Smooth muscle cell (in vitro differentiated cells): ENCODE measurements around the gene CNIH2. TPM values are rescaled to one million over a fixed set of nuclear protein-coding genes. Genes with fewer than 3 reads are reported as not detected.
A peak's percentile ranks its signal among the peaks of the same experiment; 100 is the strongest.

ENCODE experiments used
- DNase-seq: peaks from one replicate; lab custom pipeline; 2025; ENCODE audit not compliant: unreplicated experiment; lab: John Stamatoyannopoulos, UW
- H2AFZ ChIP-seq: fragments of 200-600 bp; sonication (generic); 2 replicates; pipeline ENCODE4 v1.6.0; 2016; ENCODE audit warnings: antibody characterized with exemption, low read depth, mild to moderate bottlenecking
- H3F3A ChIP-seq: fragments of 200-600 bp; sonication (generic); 2 replicates; pipeline ENCODE4 v1.6.0; 2017; ENCODE audit warnings: antibody characterized with exemption, low read depth
- H3K27ac ChIP-seq: fragments of 200-600 bp; sonication (generic); 2 replicates; pipeline ENCODE4 v1.5.1; 2016; ENCODE audit warnings: low read depth, mild to moderate bottlenecking
- H3K27me3 ChIP-seq: fragments of 200-600 bp; sonication (generic); 2 replicates; pipeline ENCODE4 v1.6.1; 2016; ENCODE audit warnings: low read depth, mild to moderate bottlenecking
- H3K36me3 ChIP-seq: fragments of 200-600 bp; sonication (generic); 2 replicates; pipeline ENCODE4 v1.5.1; 2016; ENCODE audit warnings: low read depth
- H3K4me1 ChIP-seq: fragments of 200-600 bp; sonication (generic); 2 replicates; pipeline ENCODE4 v1.5.1; 2016; ENCODE audit warnings: low read depth
- H3K4me2 ChIP-seq: fragments of 200-600 bp; sonication (generic); 2 replicates; pipeline ENCODE4 v1.6.0; 2016; ENCODE audit warnings: mild to moderate bottlenecking
- H3K4me3 ChIP-seq: fragments of 200-600 bp; sonication (generic); 2 replicates; pipeline ENCODE4 v1.5.1; 2016; ENCODE audit warnings: mild to moderate bottlenecking
- H3K79me2 ChIP-seq: fragments of 200-600 bp; sonication (generic); 2 replicates; pipeline ENCODE4 v1.6.0; 2016; ENCODE audit warnings: low read depth, mild to moderate bottlenecking
- H3K9ac ChIP-seq: fragments of 200-600 bp; sonication (generic); 2 replicates; pipeline ENCODE4 v1.6.0; 2016; ENCODE audit warnings: low read depth
- H3K9me3 ChIP-seq: fragments of 200-600 bp; sonication (generic); replicated peaks from 2 replicates; pipeline ENCODE4 v1.5.1; 2016; ENCODE audit warnings: low read depth
- H4K20me1 ChIP-seq: fragments of 200-600 bp; sonication (generic); 2 replicates; pipeline ENCODE4 v1.6.0; 2016; ENCODE audit warnings: low read depth
- WGBS: methylation state at CpG from one replicate; pipeline ENCODE4 v1.1.7; 2016; ENCODE audit warnings: low lambda C conversion rate; 5-methylcytosine and 5-hydroxymethylcytosine counted together
- polyA plus RNA-seq: library from polyadenylated mRNA; unstranded; fragments of >200 nt; fragmentation: Nextera tagmentation; extraction: Ambion mirVana; gene quantifications from 2 replicates; pipeline ENCODE4 v1.2.1, GENCODE V29; 2016
- total RNA-seq: library from RNA; depleted of rRNA; stranded (reverse); fragments of >200 nt; gene quantifications from 2 replicates; pipeline ENCODE4 v1.2.3, GENCODE V29; 2014
- TF ChIP-seq, protein P1 (sequence below): fragments of 200-600 bp; sonication (generic); IDR thresholded peaks from 2 replicates; pipeline ENCODE4 v1.5.1; 2017; ENCODE audit warnings: borderline replicate concordance, mild to moderate bottlenecking, antibody characterized with exemption; ENCODE audit not compliant: insufficient read depth, poor library complexity, severe bottlenecking

Gene CNIH2
- total and polyA plus RNA-seq, 2 experiments from 2014 or later: 12.2 to 17.0 TPM

DNA sequence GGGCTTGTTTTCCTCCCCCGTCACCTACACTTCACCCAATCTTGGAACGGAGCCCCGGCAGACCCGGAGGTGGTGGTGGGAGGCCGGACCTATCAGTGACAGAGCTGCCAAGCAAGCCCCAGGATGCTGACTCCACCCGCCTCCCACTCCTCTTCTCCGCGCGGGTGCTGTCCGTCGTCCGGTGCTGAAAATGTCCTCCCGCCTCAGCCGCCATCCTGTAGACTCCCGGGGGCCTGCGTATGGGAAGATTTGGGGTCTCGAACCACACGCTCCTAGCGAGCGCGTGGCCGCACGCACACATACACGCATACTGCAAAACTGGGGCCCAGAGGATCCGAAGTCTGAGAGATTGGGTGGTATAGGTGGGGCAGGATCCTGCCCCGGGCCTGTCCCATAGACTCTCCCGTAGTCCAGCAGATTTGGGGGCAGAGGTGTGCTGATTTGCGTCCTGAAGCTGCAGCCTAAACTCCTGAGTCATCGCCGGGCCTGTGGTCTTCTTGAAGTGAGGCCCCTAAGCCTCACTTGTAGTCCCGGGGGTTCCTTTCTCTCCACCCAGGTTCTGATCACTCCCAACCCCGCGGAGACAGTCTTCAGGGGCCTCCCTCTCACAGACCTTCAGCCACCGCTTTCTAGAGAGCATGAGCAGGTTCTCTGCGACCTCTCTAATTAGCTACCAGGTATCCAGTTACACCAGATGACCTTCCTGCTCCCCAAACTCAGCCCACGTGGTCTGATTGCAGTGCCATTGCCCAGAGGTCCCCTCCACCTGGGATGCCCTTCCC, 11.8 kb downstream of the CNIH2 start:
- H2AFZ ChIP-seq: no peak overlapping the region
- peak overlapping the region; percentile 84 for H3K9ac ChIP-seq
- H3K4me3 ChIP-seq: peak overlapping the region; percentile 71
- no peaks in the 10 kb centered on the region for H3K36me3 ChIP-seq
- peaks cover 35% of the 10 kb centered on the region for H3K27me3 ChIP-seq
- TF ChIP-seq, protein P1, sequence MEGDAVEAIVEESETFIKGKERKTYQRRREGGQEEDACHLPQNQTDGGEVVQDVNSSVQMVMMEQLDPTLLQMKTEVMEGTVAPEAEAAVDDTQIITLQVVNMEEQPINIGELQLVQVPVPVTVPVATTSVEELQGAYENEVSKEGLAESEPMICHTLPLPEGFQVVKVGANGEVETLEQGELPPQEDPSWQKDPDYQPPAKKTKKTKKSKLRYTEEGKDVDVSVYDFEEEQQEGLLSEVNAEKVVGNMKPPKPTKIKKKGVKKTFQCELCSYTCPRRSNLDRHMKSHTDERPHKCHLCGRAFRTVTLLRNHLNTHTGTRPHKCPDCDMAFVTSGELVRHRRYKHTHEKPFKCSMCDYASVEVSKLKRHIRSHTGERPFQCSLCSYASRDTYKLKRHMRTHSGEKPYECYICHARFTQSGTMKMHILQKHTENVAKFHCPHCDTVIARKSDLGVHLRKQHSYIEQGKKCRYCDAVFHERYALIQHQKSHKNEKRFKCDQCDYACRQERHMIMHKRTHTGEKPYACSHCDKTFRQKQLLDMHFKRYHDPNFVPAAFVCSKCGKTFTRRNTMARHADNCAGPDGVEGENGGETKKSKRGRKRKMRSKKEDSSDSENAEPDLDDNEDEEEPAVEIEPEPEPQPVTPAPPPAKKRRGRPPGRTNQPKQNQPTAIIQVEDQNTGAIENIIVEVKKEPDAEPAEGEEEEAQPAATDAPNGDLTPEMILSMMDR: no peak
- H3F3A ChIP-seq: no peaks in the 10 kb centered on the region
- peak; percentile 92 for DNase-seq
- H4K20me1 ChIP-seq: peaks cover 32% of the 10 kb centered on the region
- H3K79me2 ChIP-seq: peaks cover 35% of the 10 kb centered on the region
- no peaks in the 10 kb centered on the region for H3K9me3 ChIP-seq
- 19% methylated on average over 36 of the region's 36 CpGs for WGBS
- H3K27ac ChIP-seq: peak overlapping the region; percentile 93
- H3K4me1 ChIP-seq: peaks cover 15% of the 10 kb centered on the region
- peak overlapping the region; percentile 84 for H3K4me2 ChIP-seq

DNA sequence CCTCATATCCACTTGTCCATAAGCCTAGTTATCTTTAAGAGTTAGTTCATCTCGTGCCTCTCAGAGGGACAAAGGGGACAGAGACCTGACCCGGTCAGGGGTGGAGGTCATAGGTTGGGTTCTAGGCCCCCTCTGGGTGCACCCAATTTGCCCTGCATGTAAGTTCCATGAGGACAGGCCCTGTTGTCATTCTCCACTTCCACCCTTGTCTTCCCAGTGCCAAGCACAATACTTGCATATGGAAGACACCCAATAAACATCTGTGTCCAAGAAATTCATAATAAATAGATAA, 12.3 kb downstream of the CNIH2 start:
- Histone ChIP-seq H3K27ac (no peak overlapping the region), H4K20me1 (peaks cover 27% of the 10 kb centered on the region), H2AFZ (no peak overlapping the region), H3K4me1 (peaks cover 15% of the 10 kb centered on the region), H3K27me3 (peaks cover 35% of the 10 kb centered on the region), H3K79me2 (peaks cover 31% of the 10 kb centered on the region), H3K4me2 (peak overlapping the region; percentile 84), H3F3A (no peaks in the 10 kb centered on the region), H3K9me3 (no peaks in the 10 kb centered on the region), H3K4me3 (peak overlapping the region; percentile 71), H3K9ac (no peak overlapping the region), H3K36me3 (no peaks in the 10 kb centered on the region)
- no peak for DNase-seq
- 89% methylated on average over 2 of the region's 2 CpGs for WGBS
- TF ChIP-seq, protein P1: no peak

DNA sequence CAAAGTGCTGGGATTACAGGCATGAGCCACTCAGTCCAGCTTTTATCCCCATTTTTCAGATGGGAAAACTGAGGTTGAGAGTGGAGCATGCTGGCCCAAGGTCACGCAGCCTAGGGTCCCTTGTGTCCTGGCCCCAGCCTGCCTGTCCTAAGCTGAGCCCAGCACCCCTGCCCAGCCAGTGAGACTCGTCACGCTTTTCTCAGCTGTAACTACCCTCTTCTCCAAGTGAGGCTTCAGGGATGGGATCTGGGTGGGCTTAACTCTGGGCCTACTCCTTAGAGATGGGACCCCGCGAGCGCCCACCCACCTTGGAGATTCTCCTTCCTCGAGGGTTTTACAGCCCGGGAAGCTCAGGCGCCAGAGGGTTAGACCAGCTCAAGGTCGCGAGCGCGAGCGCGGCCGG, 13.3 kb downstream of the CNIH2 start:
- 22% methylated on average over 15 of the region's 16 CpGs for WGBS

More for the DNA sequence above, 13.3 kb downstream of the CNIH2 start:
- TF ChIP-seq, protein P1: no peak
- Histone ChIP-seq H3K4me1 (peaks cover 15% of the 10 kb centered on the region), H3K9ac (no peak overlapping the region), H3K4me3 (peak overlapping the region; percentile 23), H3K9me3 (no peaks in the 10 kb centered on the region), H3K4me2 (peak overlapping the region; percentile 68), H3K27me3 (peaks cover 35% of the 10 kb centered on the region), H3K79me2 (peaks cover 23% of the 10 kb centered on the region), H2AFZ (no peak overlapping the region), H3F3A (no peaks in the 10 kb centered on the region), H3K27ac (no peak overlapping the region), H4K20me1 (peaks cover 17% of the 10 kb centered on the region), H3K36me3 (no peaks in the 10 kb centered on the region)
- no peak for DNase-seq
